Hepatocyte (in vitro differentiated cells): ENCODE measurements around the gene MAT2B.

Source experiments
- CTCF ChIP-seq: fragments of 200-600 bp; sonication (generic); IDR thresholded peaks from 2 replicates; pipeline ENCODE4 v1.5.1; 2016; ENCODE audit warnings: antibody characterized with exemption, mild to moderate bottlenecking; ENCODE audit not compliant: poor library complexity
- EZH2 ChIP-seq: fragments of 200-600 bp; sonication (generic); IDR thresholded peaks from 2 replicates; pipeline ENCODE4 v1.6.1; 2016; ENCODE audit warnings: antibody characterized with exemption, mild to moderate bottlenecking, borderline replicate concordance

- TF ChIP-seq EZH2 (no peak), CTCF (no peak)
These were observed 4.0 kb downstream of the MAT2B start for GRCh38 chr5:163509291-163509951.
